NB4 (cell line): ENCODE results near the gene SMIM32.

ENCODE experiments used
- DNase-seq: peaks from one replicate; pipeline ENCODE4 v3.0.0; 2010; ENCODE audit warnings: low read depth
- H3K4me3 ChIP-seq: one replicate; pipeline ENCODE4 v1.5.1; 2011; ENCODE audit warnings: mild to moderate bottlenecking, low read depth, low read length, moderate library complexity
- MYC ChIP-seq: IDR thresholded peaks from 2 replicates; pipeline ENCODE4 v1.6.1; 2011; ENCODE audit warnings: low read depth, low read length
- POLR2A ChIP-seq: IDR thresholded peaks from 2 replicates; pipeline ENCODE4 v1.6.1; 2011; ENCODE audit warnings: mild to moderate bottlenecking; ENCODE audit not compliant: insufficient read length; ENCODE audit errors: extremely low read depth
- TF ChIP-seq, protein P1 (sequence below): IDR thresholded peaks from 2 replicates; pipeline ENCODE4 v1.6.1; 2011; ENCODE audit warnings: low read depth, low read length
- TF ChIP-seq, protein P2 (sequence below): IDR thresholded peaks from one replicate; pipeline ENCODE4 v1.5.1; 2012; ENCODE audit warnings: low read depth, low read length

SMIM32 gene

DNA sequence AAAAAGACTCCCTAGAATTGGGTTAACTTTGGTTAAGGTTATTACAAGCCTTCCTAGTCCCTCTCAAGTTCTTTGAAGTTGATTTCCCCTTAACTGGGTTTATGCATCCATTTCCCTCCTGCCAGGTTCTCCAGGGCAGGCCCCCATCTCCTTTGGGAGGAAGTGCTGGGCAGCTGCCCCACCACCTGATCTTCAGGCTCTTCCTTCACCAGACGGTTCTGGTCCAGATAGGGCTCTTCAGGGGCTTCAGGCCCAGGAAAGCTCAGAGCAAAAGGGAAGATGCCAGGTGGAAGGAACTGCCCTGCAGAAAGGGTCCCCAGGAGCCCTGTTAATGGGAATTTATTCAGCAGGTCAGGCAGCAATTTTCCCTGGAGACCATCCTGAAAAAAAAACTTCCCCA, 2.1 kb downstream of the SMIM32 start:
- TF ChIP-seq MYC: no peak
- TF ChIP-seq, protein P1, sequence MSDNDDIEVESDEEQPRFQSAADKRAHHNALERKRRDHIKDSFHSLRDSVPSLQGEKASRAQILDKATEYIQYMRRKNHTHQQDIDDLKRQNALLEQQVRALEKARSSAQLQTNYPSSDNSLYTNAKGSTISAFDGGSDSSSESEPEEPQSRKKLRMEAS: no peak
- TF ChIP-seq, protein P2, sequence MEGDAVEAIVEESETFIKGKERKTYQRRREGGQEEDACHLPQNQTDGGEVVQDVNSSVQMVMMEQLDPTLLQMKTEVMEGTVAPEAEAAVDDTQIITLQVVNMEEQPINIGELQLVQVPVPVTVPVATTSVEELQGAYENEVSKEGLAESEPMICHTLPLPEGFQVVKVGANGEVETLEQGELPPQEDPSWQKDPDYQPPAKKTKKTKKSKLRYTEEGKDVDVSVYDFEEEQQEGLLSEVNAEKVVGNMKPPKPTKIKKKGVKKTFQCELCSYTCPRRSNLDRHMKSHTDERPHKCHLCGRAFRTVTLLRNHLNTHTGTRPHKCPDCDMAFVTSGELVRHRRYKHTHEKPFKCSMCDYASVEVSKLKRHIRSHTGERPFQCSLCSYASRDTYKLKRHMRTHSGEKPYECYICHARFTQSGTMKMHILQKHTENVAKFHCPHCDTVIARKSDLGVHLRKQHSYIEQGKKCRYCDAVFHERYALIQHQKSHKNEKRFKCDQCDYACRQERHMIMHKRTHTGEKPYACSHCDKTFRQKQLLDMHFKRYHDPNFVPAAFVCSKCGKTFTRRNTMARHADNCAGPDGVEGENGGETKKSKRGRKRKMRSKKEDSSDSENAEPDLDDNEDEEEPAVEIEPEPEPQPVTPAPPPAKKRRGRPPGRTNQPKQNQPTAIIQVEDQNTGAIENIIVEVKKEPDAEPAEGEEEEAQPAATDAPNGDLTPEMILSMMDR: no peak
- H3K4me3 ChIP-seq: no peak overlapping the region
- no peak for DNase-seq

DNA sequence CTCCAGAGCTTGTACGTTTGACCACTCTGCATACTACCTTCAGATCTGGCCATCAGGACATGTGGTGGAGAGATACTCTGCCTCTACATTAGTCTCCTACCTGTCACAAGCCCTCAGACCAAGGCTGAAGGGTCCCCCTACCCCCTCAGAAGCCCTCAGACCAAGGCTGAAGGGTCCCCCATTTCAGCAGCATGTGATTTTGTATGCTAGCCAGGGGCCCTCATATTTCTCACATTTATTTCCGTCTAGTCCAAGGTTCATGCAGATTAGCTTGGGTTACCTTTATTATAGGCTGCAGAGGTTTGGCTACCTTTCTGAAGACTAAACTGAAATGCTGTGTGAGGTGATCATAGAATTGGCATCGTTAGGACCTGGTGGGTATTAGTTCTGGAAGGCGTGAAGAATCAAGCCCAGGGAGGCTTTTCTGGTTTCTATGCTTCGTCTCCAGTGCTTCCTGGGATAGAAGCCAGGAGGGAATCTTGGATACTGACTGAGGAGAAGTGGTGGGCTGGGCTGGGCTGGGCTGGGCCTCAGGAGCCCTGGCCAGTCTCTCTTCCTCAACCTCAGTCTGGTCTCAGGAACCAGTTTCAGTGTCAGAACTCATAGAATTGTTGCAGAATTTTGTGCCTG, 2.8 kb downstream of the SMIM32 start:
- no peak for DNase-seq
- no peak overlapping the region for H3K4me3 ChIP-seq
- TF ChIP-seq POLR2A: no peak
- TF ChIP-seq, protein P1: no peak
- TF ChIP-seq, protein P2: no peak
- no peak for TF ChIP-seq MYC

DNA sequence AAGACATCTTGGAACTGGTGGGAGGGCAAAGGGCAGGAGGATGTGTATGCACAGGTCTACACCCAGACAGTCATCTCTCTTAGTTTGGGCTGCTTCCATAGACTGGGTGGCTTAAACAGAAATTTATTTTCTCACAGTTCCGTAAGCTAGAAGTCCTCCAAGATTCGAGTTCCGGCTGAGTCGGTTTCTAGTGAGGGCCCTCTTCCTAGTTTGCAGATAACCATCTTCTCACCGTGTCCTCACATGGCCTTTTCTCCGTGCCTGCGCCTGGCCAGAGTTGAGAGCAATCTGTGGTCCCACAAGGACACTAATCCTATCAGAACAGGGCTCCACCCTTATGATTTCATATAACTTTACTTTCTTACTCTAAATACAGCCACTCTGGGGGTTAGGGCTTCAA, 4.1 kb downstream of the SMIM32 start:
- TF ChIP-seq, protein P1: no peak
- no peak for TF ChIP-seq POLR2A
- no peak overlapping the region for H3K4me3 ChIP-seq
- DNase-seq: no peak

DNA sequence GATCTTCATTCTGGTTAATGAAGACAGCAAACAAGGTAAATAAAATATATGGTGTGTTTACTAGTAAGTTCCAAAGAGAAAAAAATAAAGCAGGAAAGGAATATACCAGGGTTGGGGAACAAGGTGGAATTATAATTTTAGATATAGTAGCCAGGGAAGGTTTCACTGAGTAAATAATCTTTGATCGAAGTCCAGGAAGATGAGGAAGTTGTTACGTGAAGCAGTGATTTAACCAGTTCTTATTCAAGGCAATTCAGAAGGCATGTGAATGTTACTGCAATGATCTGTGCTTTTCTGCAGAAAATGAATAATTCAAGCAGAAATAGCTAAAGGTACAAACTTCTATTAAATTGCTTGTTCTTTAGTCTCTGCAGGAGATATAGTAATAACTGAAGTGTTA, 6.2 kb downstream of the SMIM32 start:
- H3K4me3 ChIP-seq: no peak overlapping the region
- no peak for DNase-seq
- TF ChIP-seq POLR2A: no peak
- TF ChIP-seq, protein P1: no peak
- no peak for TF ChIP-seq MYC

DNA sequence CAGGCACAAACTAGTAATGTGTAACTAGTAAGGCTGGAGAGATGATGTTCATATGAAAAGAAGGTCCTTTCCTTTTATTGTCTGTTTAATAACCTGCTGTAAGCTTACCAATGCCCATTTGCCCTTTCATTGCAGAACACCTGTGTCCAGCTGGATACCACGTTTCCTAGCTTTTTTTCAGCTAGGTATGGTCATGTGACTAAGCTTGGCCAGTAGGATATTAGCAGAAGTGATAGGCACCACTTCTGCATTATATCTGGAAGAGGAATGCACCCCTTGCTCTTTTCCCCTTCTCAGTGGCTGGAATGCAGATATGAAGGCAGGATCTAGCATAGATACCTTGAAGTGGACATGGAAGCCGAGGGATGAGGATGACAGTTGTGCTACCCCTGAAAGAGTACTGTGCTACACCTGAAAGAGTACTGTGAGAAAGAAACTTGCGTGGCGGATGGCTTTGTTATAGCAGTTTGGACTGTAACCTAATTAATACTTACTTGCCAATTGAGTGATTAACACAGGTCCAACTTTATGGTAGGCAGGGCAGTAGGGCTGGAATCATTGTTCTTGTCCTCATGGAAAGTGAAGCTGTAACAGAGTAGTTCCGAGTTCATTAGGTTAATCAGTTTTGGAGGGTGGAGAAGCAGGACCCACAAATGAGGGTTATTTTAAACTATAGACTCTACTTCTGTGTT, 6.8 kb downstream of the SMIM32 start:
- H3K4me3 ChIP-seq: no peak overlapping the region
- DNase-seq: no peak
- no peak for TF ChIP-seq MYC
- no peak for TF ChIP-seq POLR2A
- TF ChIP-seq, protein P1: no peak
- TF ChIP-seq, protein P2: no peak

DNA sequence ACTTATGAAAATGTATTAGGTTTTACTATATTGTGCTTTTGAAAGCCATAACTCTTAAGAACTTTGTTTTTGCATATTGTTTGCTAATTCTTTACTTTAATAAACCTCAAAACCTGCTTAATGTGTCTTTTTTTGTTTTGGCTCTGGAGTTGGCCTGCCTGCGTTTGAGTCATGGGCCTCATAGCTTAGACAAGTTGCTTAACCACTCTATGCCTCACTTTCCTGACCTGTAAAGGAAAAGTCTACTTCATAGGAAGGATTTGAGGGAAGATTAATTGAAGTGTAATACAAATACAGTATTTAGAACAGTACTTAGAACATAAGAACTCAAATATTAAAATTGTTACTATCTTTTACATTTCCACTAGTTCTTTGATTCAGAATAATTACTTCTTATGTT, 10.3 kb downstream of the SMIM32 start:
- TF ChIP-seq, protein P1: no peak
- no peak for TF ChIP-seq MYC
- DNase-seq: no peak
- H3K4me3 ChIP-seq: no peak overlapping the region

DNA sequence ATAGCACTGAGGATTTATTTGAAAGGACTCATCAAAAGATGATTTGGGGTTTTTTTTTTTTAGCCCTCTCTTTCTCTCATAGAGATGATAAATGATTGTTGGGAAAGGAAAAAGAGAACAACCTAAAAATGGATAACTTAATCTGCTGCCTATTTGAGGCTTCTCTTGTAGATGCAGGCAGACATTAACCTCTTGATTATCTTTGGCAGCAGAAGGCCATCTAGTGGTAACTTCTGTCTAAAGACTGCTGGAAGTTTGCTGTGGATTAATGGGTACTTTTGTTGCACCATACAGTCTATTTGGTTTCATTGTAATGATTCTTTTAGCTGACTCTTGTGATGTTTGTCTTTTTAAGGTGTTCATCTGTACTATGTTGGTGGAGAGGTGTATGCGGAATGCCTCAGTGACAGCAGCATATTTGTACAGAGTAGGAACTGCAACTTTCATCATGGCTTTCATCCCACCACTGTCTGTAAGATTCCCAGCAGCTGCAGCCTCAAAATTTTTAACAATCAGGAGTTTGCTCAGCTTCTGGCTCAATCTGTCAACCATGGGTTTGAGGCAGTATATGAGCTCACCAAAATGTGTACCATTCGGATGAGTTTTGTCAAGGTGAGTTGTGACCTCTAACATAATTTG, 18.8 kb downstream of the SMIM32 start:
- DNase-seq: peak; percentile 52
- H3K4me3 ChIP-seq: no peak overlapping the region
- TF ChIP-seq, protein P1: no peak
- TF ChIP-seq, protein P2: peak; percentile 30
